Esophagus squamous epithelium (tissue), 4 donors: ENCODE measurements around the gene MYO1H.

ENCODE experiments used
- CTCF ChIP-seq, 6 experiments: fragments of 450-650 bp in 4 of 6; fragments of 200-600 bp in 2 of 6; sonication (generic) in 2 of 6; IDR thresholded peaks; one replicate each; pipeline ENCODE4 v1.5.1; 2016 to 2019; ENCODE audit warnings: antibody characterized with exemption in 6 of 6, mild to moderate bottlenecking in 4 of 6, moderate library complexity in 4 of 6
- POLR2A ChIP-seq, 4 donors: fragments of 450-650 bp; IDR thresholded peaks; one replicate each; pipeline ENCODE4 v1.6.1; 2017; ENCODE audit warnings: antibody characterized with exemption in 4 of 4, mild to moderate bottlenecking in 4 of 4, moderate library complexity in 3 of 4

GRCh38 chr12:109479761-109480160, 132.1 kb downstream of the MYO1H start:
- TF ChIP-seq CTCF (IDR thresholded peaks at IDR 0.05): no peak
- no peak for TF ChIP-seq POLR2A (IDR thresholded peaks at IDR 0.05)
